Stimulated activated CD8-positive, alpha-beta memory T cell treated with anti-CD3 and anti-CD28 coated beads, Interleukin-7, amount 100 ng/mL, for 4 hours (primary cell): ENCODE measurements around the gene RNF10.
"Not testable (repeated sequence)": the region's sequence is repeated elsewhere in the genome, so short reads cannot be mapped to it uniquely, and the experiment has no call there.

ENCODE experiments used
- DNase-seq, 2 donors: peaks; one replicate each; pipeline ENCODE4 v3.0.0-alpha.2; 2020; ENCODE audit warnings: low read depth in 2 of 2

Gene RNF10

DNA sequence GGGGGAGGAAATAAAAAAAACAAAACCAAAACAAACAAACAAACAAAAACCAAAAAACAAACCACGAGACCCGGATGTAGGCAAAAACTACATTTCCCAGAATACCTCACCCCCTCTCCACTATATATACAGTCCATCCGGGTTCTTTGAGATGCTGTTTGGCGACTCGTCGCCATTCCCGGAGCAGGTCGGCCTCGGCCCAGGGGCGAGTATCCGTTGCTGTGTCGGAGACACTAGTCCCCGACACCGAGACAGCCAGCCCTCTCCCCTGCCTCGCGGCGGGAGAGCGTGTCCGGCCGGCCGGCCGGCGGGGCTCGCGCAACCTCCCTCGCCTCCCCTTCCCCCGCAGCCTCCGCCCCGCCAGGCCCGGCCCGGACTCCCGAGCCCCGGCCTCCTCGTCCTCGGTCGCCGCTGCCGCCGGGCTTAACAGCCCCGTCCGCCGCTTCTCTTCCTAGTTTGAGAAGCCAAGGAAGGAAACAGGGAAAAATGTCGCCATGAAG is at the start of gene RNF10:
Gene RNF10 (plus strand): TSS at position 154 of the 500 bp plus-strand sequence. CDS start 456 bp downstream, outside the sequence.
- peak; percentile 51 to 53 for DNase-seq

DNA sequence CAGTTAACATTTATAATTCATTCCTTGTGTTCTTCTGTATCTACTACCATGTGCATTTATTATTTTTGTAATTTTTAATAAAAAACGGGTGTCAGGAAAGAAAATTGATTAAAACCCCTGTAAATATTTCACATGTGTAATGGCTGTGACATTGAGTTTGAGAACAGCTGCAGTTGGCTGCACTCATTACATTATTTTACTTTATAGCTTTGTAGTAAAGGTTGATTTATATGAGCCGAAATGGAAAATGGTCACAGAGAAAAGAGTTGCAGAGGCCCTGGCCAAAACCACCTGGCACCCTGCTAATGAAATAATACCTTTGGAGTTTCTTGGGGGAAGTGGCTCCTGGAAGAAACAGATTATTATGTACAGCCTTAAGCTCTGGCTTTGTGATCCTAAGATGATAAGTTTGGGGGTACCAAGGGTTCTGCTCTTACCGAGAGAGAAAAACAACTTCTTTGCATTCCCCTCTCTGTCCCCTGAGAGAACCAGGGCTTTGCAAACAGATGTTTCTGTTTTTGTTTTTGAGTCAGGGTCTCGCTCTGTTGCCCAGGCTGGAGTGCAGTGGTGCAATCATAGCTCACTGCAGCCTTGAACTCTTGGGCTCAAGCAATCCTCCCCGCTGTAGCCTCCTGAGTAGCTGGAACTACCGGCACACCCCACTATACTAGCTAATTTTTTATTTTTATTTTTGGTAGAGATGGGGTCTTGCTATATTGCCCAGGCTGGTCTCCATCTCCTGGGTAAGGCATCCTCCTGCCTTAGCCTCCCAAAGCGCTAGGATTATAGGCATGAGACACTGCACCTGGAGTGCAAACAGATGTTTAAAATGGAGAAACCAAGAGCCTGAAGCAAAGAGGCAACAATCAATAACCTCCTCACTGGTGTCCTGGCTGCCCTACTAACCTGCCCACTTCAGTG is 47.9 kb upstream of the RNF10 start:
- no peak for DNase-seq

DNA sequence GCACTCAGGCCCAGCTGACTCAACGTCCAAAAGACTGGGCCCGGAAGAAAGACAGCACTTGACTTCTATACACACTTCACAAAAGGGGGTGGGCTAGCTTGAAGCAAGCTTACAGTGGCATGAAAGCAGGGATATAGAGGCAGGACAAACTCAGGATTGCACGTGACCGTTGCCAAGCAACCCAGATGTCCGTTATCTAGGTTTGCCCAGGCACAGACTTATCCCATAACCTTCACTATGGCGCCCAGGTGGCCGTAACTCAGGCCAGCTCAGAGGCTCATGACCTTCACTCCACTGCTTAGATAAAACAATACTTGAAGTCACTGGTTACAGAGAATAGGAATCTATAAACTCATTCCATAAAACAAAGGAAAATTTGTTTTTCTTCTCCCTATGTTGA is 46.6 kb upstream of the RNF10 start:
- not testable (repeated sequence) for DNase-seq

DNA sequence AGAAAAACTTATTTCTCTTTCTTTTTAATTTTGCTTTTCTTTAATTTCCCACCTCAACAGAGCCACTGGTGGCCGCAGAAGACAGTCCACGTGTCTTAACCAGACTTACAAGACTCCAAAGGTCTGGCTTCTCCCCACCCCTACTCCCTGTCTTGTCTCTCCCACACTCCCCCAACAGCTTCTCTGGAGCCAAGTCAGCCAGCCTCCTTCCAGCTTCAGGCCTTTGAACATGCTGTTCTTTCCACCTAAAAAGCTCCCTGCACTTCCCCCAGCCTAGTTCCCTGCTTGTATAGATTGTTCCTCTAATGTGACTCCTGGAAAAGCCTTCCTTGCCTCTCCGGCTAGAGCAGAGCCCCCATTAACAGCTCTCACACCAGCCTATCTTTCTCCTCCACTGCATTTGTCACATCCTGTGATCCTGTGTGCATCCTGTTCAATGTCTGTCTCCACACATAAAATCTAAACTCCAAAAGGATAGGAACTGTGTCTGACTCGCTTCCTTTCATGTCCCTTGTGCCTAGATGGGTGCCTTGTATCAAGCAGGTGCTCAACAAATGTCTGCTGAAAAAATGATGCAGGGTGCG is 46.0 kb upstream of the RNF10 start:
- no peak for DNase-seq

DNA sequence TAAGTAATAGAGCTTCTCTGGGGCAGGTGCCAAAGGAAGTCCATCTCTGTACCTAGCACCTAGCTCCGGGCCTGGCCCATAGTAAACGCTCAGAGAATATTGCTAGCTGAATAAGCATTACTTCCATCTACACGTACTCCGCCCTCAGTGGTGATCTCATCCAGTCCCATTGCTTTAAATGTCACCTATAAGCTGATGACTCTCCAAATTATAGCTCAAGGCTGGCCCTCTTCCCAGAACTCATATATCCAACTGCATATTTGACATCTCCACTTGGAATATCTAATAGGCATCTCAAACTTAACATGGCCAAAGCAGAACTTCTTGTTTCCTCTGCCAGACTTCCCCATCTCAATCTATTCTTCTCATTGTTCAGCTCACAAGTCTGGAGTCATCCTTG is 45.1 kb upstream of the RNF10 start:
- DNase-seq: no peak

DNA sequence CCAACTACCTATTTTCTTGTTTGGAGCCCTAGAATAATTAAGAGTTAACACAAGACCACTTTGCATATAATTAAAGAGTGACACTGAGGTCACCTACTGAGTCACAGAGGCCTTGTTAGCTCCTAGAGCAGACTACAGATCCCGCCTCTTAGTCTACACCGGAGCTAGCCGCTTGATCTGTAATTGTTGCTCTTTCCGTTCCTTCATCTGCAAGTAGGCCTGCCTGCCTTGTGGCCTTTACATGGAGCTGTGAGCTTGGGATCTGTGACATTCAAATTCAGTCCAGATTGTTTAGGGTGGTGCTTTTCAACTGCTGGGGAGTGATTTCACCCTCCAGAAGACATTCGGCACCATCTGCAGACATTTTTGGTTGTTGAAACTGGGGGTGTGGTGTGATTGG is 43.8 kb upstream of the RNF10 start:
- no peak for DNase-seq

DNA sequence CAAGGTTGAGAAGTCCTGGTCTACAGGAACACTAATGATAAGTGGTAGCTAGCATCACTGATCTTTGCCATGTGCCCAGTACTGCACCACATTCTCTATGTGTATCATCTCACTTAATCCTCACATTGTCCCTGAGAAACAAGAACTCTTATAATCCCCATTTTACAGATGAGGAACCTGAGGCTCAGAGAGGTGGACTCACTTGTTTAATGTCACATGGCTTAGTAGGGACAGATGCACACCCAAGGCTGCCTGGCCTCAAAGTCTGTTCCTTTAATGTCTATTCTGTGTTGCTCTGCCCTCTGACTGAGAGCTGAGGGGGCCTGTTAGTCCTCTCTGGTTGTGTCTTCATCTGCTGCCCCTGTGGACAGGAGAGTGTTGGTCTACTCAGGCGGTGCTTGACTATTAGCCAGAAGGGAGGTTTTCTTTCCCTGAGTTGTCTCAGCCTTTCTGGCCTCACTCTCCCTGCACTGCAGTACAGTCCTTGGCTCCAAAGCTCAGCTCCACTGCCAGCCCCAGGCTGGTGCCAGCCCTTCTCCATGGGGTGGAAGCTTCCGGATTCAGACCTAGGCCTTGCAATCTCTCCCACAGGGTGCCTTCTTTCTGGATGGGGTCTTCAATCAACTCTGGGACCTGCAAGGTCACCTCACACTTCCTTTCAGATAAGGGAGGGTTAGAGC is 43.2 kb upstream of the RNF10 start:
- no peak for DNase-seq

DNA sequence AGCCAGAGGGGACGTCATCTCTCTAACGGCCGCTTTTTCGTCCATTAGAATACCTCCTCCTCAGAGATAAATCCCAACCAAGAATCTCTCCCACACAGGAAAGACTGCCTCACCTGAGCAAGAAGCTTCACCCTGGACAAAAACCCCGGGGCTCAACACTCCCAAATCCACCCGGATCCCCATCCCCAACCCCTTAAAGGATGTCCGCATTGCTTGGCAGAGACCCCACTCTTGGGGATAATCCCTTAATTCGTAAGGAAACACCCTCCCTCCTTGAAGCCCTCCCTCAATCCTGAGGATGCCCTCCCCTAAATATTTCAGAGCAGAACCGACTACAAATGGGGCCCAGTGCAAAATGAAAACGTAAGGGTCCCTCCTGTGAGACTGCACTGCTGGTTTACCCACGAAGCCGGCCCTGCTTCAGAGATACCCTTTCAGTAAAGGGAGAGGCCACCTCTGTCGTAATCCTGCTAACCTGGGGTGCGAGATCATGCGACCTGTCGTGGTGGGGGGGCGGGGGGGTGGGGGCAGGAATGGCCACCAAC is 38.9 kb upstream of the RNF10 start:
- DNase-seq: no peak

DNA sequence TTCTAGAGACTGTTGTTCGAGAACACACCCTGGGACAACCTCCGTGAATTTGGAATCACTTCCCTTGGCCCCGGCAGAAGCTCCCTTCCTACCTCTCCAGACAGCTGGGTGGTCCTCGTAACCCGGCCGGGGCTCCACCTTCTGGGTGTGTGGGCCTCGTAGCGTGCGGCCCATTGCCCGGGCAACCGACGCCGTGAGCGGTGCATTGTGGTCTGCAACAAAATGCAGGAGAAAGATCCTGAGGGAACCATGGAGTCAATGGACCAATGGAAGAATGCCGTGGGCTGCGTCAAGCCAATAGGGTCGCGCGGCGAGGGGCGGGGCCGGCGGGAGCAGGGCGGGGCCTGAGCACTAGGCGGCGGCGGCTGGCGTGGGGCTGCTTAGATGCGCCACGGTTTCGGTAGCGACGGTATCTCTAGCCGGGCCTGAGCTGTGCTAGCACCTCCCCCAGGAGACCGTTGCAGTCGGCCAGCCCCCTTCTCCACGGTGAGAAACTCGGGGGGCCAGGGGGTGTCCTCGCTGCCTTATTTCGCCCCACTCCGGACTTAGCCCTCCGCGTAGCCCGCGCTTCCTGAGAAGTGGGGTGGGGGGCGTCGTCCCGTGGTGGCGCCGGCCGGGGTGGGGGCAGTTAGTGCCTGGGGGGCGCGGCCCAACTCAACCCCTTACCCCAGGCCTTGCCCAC is 38.3 kb upstream of the RNF10 start, which contains the start of gene DYNLL1:
Gene DYNLL1 (plus strand): TSS at position 383 of the 682 bp plus-strand sequence. CDS start 309 bp downstream, outside the sequence.
- peak; percentile 93 to 94 for DNase-seq

DNA sequence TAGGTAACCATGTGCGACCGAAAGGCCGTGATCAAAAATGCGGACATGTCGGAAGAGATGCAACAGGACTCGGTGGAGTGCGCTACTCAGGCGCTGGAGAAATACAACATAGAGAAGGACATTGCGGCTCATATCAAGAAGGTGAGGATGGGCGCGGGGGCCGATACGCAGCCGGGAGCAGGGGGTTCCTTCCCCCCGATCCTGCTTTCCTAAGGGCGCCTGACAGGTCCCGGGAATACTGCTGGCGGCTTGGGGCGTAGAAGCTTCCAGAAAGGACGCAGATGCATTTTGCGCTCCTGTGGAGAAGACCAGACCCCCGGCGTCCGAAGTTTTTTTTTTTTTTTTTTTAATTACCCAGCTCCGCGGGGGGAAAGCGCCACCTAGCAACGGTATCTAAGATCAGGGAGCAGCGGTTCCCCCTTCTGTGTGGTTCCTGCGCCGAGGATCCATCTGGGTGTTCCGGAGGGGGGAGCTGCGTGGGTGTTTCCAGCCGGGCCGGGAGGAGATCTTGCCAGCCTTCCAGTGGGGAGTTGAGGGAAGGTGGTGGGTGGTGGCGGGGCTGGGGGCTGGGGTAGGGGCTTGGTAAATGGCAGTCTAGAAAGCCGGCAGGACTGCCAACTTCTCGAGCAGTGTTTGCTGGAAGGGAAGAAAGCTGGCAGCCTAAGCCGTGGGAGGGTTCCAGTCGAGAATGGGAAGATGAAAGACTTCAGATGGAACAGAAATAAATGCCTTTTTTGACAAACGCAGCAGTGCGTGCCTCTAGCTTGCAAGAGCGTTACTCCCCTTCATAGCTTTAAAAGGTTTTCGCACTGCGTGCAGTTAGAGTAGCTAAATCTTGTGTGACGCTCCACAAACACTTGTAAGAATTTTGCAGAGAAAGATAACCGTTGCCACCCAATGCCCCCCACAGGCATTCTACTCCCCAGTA is 37.5 kb upstream of the RNF10 start:
- peak; percentile 20 to 53 for DNase-seq

DNA sequence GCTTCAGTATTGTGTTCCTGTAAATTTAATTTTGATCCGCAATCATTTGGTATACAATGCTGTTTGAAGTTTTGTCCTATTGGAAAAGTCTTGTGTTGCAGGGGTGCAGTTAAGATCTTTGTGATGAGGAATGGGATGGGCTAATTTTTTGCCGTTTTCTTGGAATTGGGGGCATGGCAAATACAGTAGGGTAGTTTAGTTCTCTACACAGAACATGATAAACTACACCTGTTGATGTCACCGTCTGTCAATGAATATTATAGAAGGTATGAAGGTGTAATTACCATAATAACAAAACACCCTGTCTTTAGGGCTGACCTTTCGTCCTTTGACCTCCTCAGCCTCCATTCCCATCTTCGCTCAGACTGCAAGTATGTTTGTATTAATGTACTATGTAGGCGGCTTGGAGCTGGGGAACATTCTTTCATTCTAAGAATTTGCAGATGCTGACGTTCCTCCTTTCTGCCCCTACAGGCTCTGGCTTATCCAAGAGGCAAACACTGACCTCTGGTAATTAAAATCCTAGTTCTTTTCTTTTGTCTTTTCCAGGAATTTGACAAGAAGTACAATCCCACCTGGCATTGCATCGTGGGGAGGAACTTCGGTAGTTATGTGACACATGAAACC is 36.5 kb upstream of the RNF10 start:
- DNase-seq: no peak

DNA sequence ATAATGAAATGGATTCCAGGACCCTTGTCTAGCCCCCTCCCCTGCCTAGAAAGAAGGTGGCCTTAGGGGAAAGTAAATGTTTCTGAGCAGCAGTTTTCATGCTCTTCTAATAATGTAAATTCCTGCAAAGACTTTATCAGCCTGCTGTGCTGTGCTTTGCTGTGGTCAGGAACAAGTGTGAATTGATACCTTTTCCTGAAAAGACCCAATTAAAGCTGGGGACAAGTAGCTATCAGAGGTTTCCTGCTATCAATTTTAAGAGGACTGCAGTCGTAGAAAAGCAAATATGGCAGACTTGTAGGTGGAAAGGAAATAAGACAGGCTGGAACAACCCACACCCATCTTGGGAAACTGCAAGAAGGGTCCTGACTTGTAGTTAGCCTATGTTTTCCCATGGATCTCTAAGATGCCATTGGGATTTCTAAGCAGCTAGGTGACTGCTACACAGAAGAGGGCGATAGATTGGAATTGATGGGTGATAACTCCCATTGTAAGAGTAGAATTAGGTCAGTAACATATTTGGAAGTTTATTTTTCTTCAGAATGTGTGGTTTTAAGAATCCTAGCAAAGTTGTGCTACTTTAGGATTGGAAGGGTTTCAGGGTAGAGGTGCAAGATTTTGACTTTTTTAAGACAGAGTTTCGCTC is 35.2 kb upstream of the RNF10 start:
- DNase-seq: no peak

DNA sequence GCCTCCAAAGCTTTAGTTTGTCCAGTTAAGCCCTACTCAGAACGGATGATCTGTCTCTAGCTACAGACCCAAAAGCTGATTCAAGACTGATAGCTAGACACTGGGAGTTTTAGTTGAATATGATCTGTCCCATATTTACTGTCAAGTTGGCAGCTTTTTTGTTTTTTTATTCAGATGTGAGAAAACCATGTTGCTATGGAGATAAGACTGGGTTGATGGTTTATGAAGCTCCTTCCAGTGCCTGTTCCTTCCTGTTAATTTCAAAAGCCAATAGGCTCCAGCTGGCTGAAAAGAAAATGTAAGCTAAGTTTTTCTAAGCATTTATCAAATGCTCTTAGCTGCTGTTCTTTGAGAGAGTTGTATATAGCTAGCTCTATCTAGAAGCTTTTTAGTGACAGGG is 33.6 kb upstream of the RNF10 start:
- DNase-seq: no peak

DNA sequence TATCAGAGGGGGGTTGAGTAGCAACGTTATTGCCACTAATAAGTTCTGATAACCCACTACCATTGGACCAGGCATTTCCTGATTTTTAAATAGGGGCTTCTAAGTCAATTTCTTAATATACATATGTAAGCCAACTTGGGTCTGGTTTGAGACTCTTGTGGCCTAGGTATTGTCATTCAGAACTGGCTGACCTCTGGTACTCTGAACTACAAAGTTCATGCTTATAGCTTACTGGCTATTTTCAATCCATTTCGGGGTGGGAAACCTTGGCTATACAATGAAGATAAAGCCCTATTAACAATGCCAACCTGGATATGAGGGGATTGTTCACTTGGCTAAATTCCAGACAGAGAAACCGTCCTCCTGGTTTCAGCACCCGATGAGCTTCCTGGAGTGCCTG is 29.6 kb upstream of the RNF10 start:
- DNase-seq: no peak

DNA sequence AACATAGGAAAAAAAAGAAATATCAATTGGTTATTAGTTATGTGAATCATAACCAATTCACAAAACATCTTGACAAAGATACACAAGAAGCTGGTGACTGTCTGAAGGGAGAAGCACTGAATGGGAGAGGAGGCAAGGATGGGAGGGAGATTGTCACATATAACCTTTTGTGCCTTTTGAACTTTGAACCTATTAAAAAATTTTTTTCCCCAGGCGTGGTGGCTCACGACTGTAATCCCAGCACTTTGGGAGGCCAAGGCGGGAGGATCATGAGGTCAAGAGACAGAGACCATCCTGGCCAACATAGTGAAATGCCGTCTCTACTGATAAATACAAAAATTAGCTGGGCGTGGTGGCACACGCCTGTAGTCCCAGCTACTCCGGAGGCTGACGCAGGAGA is 25.6 kb upstream of the RNF10 start:
- DNase-seq: no peak

DNA sequence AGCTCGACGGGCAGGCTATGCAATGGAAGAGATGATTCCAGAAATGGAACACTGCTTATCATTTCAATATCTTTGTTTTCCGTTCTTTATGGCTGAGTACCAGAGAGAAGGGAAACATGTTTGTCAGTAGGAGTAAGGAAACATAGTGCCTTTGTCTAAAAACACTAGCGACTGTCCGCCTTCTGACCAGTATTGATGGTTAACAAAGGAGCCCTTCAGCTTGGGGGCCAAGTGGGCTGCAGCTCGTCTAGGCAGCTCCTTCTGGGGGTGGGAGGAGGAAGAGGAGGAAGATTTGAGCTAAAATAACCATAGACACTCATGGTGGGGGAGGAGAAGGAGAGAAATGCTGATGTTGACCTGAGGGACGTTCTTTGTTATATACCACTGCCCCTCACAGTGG is 20.2 kb upstream of the RNF10 start:
- DNase-seq: no peak

DNA sequence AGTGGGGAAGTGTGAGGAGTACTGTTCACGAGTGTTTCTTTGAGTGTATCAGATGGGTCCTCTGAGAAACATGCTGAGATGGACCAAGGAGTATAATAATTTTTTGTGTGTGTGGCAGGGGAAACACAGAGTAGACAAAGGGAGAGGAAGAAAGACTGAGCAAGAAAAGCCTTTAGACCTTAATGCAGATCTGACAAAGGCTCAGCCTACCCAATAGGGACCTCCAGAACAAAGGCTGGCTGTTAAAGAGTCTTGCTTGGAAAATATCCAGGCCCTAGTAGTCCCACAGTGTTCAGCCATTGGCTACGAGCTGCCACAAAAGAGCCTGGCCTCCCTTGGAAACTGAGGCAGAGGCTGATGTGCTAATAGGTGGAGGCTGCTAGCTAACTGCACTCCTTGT is 18.7 kb upstream of the RNF10 start:
- no peak for DNase-seq

DNA sequence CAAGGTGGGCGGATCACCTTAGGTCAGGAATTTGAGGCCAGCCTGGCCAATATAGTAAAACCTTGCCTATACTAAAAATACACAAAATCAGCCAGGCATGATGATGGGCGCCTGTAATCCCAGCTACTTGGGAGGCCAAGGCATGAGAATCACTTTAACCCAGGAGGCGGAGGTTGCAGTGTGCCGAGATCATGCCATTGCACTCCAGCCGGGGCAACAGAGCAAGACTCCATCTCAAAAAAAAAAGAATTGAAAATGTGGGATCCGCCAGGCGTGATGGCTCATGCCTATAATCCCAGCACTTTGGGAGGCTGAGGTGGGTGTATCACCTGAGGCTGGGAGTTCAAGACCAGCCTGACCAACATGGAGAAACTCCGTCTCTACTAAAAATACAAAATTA is 14.8 kb upstream of the RNF10 start:
- DNase-seq: not testable (repeated sequence)

DNA sequence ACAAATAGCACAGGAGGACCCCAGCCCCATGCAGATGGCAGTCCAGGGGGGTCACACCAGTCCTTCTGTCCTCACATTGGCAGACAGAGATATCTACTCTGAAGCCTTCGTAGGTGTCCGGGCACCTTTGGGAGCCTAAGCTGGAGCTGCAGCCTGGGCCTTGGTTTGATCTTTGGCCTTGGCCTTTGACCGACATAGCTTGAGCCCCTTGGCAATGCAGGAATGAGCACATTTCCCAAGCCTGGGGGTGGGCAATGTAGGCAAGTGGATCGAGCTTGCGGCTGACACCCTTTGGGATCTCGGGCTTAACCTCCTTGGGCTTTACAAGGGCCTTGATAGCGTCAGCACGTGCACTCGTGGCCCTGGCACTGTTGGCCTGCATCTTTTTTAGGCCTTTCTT is 11.6 kb upstream of the RNF10 start:
- no peak for DNase-seq
